DOHH2 (cell line): ENCODE measurements around the gene SIPA1L3.

Experiments
- EZH2phosphoT487 ChIP-seq: fragments of 200-600 bp; sonication (generic); IDR thresholded peaks from 2 replicates; pipeline ENCODE4 v1.6.1; 2017; ENCODE audit warnings: borderline replicate concordance, mild to moderate bottlenecking, antibody characterized with exemption, low read length, moderate library complexity, mixed read lengths
- TF ChIP-seq, protein P1 (sequence below): fragments of 200-600 bp; sonication (generic); IDR thresholded peaks from one replicate; pipeline ENCODE4 v1.5.1; 2014; ENCODE audit warnings: antibody characterized with exemption, mild to moderate bottlenecking, low read depth, low read length; ENCODE audit not compliant: poor library complexity, severe bottlenecking

- TF ChIP-seq, protein P1, sequence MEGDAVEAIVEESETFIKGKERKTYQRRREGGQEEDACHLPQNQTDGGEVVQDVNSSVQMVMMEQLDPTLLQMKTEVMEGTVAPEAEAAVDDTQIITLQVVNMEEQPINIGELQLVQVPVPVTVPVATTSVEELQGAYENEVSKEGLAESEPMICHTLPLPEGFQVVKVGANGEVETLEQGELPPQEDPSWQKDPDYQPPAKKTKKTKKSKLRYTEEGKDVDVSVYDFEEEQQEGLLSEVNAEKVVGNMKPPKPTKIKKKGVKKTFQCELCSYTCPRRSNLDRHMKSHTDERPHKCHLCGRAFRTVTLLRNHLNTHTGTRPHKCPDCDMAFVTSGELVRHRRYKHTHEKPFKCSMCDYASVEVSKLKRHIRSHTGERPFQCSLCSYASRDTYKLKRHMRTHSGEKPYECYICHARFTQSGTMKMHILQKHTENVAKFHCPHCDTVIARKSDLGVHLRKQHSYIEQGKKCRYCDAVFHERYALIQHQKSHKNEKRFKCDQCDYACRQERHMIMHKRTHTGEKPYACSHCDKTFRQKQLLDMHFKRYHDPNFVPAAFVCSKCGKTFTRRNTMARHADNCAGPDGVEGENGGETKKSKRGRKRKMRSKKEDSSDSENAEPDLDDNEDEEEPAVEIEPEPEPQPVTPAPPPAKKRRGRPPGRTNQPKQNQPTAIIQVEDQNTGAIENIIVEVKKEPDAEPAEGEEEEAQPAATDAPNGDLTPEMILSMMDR = no peak
- no peak for TF ChIP-seq EZH2phosphoT487
Measured at GRCh38 chr19:37867831-37868230, 39.2 kb upstream of the SIPA1L3 start.
